Prostate gland (tissue), 2 donors: ENCODE results near the gene IL1RAPL2.

ENCODE experiments used
- POLR2A ChIP-seq: fragments of 450-650 bp; IDR thresholded peaks from one replicate; pipeline ENCODE4 v1.6.1; 2016; ENCODE audit warnings: antibody characterized with exemption, mild to moderate bottlenecking
- TF ChIP-seq, protein P1 (sequence below), 4 experiments: fragments of 200-600 bp in 2 of 4; fragments of 450-650 bp in 2 of 4; sonication (generic) in 2 of 4; IDR thresholded peaks; 1 replicate in 3 of 4; 2 replicates in 1 of 4; pipeline ENCODE4 v1.5.1; 2016 to 2019; ENCODE audit warnings: antibody characterized with exemption in 4 of 4, mild to moderate bottlenecking in 2 of 4, moderate library complexity in 2 of 4

DNA sequence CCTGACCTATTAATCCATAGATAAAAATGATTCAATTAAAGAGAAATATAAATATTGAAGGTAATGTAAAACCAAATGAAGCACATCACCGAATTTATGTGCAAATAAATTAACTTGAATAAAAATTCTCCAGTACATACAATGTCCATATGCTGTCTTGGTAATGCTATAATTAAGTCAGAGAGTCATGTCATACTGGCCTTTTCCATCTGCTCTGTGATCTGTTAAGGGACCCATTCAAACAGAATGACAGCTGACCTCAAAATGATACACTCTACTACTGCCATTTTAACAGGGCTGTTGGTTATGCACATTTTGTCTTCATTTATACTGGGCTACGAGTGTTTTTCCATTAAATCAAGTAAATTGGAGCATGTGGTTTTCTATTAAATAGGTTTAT, 555.2 kb downstream of the IL1RAPL2 start:
- TF ChIP-seq, protein P1, sequence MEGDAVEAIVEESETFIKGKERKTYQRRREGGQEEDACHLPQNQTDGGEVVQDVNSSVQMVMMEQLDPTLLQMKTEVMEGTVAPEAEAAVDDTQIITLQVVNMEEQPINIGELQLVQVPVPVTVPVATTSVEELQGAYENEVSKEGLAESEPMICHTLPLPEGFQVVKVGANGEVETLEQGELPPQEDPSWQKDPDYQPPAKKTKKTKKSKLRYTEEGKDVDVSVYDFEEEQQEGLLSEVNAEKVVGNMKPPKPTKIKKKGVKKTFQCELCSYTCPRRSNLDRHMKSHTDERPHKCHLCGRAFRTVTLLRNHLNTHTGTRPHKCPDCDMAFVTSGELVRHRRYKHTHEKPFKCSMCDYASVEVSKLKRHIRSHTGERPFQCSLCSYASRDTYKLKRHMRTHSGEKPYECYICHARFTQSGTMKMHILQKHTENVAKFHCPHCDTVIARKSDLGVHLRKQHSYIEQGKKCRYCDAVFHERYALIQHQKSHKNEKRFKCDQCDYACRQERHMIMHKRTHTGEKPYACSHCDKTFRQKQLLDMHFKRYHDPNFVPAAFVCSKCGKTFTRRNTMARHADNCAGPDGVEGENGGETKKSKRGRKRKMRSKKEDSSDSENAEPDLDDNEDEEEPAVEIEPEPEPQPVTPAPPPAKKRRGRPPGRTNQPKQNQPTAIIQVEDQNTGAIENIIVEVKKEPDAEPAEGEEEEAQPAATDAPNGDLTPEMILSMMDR (IDR thresholded peaks at IDR 0.05) = no peak
- no peak for TF ChIP-seq POLR2A
